DMS53 (cell line): ENCODE data around the gene DEDD.

Source experiments
- DNase-seq: peaks from one replicate; lab custom pipeline; 2025; lab: John Stamatoyannopoulos, UW

DEDD gene

DNA sequence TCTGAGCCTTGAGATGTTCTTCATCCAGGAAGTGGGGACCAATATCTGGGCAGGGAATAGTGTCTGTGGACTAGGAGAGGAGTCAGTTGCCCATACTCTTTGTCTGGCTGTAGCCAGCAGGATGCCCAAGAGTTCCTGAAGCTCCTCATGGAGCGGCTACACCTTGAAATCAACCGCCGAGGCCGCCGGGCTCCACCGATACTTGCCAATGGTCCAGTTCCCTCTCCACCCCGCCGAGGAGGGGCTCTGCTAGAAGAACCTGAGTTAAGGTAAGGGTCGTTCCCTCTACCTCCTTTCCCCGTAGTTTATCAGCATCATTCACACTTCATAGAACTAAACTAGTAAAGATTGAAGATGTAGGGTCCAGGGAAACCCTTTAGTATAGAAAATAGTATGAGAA is 30.3 kb upstream of the DEDD start:
- DNase-seq: no peak

DNA sequence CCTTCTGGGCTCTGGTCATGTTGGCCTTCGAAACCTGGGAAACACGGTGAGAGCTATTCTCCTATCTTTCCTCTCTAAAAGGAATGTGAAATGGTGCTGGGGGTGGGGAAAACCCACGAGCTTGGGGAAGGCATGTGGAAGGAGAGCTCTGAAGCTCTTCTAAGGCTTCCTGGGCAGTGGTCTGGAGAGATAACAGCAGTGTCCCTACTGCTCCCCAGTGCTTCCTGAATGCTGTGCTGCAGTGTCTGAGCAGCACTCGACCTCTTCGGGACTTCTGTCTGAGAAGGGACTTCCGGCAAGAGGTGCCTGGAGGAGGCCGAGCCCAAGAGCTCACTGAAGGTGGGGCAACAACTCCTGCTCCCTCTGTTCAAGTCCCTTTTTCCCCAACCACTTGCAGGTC is 29.6 kb upstream of the DEDD start:
- DNase-seq: no peak

DNA sequence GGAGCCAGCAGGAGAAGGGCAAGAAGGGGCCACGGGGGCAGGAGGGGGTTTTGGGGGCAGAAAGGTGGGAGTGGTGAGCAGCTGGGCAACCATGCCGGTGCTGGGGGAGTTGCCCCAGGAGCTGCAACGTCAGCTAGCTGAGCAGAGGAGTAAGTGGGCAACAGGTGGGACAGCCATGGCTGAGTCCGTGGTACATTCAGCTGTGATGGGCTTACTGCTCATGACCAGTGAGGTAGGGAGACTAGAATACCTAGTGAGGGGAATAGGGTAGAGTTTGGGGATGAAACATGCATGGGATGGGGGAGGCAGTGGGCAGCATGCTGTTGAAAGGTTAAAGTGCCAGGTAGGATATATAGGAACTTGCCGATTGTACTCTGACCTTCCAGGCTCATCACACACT is 29.2 kb upstream of the DEDD start:
- DNase-seq: no peak

DNA sequence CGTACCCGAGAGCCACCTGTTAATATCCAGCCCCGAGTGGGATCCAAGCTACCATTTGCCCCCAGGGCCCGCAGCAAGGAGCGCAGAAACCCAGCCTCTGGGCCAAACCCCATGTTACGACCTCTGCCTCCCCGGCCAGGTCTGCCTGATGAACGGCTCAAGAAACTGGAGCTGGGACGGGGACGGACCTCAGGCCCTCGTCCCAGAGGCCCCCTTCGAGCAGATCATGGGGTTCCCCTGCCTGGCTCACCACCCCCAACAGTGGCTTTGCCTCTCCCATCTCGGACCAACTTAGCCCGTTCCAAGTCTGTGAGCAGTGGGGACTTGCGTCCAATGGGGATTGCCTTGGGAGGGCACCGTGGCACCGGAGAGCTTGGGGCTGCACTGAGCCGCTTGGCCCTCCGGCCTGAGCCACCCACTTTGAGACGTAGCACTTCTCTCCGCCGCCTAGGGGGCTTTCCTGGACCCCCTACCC is 28.2 kb upstream of the DEDD start:
- DNase-seq: no peak

DNA sequence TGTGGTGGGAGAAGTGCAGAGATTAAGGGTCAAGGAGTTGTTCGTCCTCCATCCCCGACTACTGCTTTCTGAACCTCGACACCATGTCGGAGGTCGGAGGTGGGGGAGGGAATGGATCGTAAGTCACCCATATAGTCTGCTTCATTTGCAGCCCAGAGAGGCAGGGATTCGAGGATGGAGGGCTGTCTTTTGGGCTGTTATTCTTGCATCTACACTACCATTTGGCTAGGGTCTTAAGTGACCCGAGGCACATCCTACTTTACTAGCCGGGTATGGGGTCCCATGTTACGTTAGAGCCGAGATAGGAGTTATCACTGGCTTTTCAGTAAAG is 27.4 kb upstream of the DEDD start:
- DNase-seq: no peak

DNA sequence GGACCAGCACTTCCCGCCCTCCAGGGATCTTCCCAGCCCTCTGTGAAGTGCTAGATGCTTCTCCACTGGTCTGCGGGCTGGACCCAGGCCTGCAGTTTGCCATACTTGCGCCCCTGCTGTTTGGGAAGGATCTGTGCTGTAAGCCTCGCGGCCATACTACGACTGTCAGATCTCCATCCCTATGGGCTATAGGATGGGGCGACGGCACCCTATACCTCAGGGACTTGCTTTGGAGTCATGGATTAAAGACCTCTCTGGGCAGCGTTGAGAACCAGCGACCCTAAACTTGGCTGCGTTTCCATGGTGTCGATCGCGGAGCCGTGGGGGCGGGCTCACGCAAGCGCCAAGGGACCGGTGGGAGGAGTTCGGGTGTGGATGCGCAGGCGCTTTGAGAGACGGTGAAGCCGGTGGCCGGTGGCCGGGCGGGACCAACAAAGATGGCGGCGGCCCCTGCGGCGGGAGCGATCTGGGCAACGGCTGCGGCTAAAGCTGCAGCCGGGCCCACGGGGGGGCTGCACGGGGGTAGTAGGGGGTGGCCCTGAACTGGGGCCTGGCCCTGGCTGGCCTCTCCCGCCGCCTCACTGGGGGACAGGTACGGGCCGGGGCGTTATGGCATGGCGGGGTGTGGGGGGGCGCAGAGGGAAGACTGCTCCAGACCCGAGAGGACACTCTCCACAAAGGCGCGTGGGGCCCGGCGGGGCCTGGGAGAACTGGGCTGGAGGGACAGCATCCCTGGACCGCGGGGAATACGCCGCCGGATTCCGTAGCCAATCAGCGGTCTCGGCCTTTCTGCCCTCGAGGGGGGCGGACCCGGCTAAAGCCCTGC is 26.8 kb upstream of the DEDD start, which contains the start of gene USP21:
Gene USP21, plus strand, starts transcription at position 414 of the 826 bp plus-strand sequence. CDS start 1,141 bp downstream, outside the sequence.
- DNase-seq: peak; percentile 96

DNA sequence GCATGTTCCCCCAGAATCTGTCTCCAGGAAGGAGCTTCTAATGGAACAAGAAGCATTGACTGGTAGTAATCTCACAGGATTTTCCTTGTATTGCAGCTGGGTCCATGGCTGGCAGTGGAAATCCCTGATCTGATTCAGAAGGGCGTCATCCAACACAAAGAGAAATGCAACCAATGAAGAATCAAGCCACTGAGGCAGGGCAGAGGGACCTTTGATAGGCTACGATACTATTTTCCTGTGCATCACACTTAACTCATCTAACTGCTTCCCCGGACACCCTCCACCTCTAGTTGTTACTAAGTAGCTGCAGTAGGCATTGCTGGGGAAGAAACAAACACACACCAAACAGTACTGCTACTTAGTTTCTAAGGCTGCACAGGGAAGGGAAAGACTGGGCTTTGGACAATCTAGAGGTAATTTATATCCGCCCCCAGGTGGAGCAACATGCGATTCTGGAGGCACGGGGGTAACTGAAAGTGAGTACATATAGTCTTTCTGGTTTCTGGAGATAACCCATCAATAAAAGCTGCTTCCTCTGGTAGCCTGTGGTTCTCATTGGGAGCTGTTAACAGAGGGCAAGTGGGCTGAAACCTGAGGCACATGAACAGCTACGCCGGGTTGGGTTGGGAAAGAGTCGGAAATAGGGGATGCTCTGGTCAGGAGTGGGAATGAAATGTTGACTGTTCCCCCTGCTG is 26.0 kb upstream of the DEDD start:
- peak; percentile 63 for DNase-seq

DNA sequence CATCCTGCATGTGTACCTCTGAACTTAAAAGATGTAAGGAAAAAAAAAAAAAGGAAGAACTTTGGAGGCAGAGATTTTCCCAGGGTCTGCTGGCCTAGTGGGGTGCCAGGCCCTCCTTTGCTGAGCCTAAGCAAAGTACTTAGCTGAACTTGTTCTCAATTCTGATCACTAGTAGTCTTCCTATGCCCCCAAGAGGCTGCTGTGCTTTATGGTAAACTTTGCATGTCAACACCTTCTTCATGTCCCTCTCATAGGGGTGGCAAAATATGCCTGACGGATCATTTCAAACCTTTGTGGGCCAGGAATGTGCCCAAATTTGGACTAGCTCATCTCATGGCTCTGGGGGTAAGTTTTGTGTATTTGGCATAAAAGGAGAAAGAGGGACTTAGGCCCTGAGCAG is 25.4 kb upstream of the DEDD start:
- DNase-seq: no peak

DNA sequence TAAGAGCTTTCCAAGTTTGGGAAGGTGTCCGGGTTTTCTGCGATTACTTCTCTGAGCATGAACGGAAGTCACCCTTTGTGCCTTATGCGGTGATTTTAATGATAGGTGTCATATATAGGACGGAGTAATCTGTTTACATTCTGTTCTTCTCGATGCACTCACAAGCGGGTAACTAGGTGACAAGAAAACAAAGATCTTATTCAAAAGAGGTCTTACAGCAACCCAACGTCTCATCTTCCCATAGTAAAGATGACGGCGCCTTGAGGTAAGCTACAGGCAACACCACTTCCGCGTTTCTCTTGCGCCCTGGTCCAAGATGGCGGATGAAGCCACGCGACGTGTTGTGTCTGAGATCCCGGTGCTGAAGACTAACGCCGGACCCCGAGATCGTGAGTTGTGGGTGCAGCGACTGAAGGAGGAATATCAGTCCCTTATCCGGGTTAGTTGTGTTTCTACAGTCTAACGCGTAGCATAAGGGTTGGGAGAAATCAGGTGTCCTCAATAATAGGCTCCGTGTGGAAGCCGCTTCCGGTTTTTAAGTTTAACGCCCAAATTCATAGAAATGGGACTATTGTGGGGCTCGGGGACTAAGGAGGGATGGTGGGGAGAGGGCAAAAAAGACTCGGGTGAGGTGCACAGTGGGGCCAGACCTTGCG is 21.3 kb upstream of the DEDD start, which contains the start of gene UFC1:
Gene UFC1, plus strand, starts transcription at position 297 of the 656 bp plus-strand sequence. Its CDS starts 20 bp downstream, at position 317.
- DNase-seq: peak; percentile 96

DNA sequence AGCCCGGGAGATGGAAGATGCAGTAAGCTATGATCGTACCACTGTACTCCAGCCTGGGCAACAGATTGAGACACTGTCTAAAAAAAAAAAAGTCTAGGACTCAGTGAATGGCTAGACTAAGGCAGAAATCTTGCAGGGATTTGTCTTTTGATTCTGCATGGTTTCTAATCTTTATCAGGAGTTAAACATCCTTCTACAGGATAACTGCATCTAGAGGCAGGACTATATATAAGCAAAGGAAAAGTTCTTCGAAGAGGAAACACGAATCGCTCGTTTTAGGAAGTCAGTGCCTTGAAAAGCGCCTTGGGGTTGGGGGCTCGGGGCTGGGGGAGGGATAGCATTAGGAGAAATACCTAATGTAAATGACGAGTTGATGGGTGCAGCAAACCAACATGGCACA is 20.7 kb upstream of the DEDD start:
- DNase-seq: no peak

DNA sequence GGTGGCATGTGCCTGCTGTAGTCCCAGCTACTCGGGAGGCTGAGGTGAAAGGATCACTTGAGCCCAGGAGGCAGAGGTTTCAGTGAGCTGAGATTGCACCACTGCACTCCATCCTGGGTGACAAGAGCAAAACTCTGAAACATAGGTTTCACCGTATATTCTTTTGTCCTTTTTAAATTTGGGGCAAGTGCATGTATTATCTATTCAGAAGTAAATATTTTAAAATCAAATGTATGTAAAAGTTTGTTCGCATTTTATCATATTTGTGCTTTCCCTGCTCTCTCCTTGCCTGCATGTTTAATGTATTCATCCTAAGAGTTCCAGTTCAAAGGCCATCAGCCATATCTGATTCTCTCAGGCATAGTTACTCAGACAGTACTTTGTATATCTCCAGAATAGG is 13.4 kb upstream of the DEDD start:
- DNase-seq: no peak

DNA sequence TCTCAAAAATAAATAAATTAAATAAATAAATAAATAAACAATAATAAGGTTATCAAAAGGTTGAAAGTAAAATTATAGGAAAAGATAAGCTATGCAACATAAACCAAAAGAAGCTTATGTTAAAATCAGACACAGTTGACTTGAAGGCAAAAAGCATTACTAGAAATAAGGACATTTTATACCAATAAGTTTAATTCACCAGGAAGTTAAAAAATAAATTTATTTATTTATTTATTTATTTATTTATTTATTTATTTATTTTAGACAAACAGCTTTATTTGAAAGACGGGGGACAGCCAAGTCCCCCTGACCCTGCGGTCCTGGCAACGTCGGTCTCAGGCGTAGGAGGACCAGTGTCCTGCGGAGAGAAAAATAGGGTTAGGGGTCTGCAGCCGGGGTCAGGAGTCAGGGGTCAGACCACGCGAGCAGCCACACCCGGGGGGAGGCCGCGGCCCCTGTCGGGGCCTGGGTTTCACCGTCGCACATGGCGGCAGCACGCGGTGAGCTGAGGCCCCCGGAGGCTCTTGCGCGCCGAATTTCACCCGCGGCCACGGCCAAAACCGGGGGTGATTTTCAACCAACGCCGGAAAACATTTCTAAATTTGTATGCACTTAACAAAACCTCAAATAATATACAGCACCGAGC is 8.4 kb upstream of the DEDD start:
- DNase-seq: no peak

DNA sequence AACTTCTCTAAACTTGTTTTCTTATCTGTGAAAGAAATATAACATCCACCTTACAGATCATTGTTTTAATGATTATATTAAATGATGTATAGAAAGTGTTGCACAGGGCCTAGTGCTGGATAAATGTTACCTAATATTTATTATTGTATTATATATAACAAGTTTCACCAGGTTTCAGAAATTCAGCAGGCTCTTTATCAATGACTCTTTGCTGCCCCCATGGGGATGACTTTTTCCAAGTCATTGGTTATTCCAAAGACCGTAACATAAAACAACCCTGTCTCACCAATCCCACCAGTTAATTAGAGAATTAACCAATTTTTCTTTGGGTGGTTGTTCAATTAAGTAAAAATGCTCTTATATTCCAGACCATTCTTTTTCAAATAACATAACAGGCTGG is 7.3 kb upstream of the DEDD start:
- DNase-seq: peak; percentile 68

DNA sequence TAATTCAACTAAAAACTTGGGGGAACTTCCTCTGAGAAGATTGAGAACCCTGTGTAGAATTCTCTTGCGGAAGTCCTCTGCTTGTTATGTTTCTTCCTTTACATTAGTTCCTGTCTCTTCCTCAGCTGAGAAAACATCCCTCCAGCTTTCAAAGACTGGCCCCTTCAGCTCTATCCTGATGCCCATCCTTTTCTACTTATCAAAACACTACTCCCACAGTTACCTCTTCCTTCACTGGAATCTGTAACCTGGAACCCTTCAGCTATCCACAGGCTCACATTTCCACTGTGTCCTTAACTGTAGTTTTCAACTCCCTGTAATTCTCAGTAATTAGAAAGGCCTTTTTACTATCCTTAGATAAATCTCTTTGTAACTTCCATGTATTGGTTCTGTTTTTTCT is 6.0 kb upstream of the DEDD start:
- no peak for DNase-seq

DNA sequence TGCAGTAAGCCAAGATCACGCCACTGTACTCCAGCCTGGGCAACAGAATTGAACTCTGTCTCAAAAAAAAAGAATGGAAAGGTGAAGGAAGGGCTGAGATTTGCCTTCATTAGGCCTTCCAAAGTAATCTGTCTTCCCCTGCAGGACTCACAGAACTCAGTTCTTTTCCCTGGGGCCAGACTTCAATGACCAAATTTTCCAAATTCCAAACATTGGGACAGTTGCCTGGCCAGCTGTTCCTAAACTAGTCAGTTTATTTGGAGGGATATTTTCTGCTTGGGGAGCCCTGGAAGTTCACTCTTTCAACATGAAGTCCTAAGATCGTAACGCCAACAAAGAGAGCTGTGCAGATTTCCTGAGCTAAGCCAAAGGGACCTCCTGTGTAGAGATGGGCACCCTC is 5.4 kb upstream of the DEDD start:
- DNase-seq: no peak

DNA sequence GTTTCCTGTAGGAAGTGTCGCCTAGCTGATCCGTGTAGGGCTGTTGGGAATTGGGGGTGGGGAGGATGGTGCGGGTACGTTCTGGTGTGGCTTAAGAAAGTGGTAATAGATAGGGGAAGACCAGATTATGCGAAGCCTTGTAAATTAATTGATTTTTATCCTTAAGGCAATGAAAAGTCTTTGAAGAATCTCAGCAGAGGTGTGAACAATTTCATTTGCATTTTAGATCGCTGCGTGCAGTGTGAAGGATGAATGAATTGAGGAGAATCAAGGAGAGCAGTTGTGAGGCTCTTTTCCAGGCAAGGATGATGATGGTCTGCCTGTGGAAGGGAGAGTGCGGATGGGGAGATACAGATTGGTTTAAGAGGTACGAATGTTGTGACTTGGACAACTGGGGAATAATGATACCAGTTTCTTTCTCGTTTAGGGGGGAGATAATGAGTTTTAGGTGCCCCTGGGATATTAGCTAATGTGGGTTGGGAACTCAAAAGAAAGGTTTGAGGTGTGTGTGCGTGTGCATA is 813 bp upstream of the DEDD start:
- DNase-seq: peak; percentile 63

DNA sequence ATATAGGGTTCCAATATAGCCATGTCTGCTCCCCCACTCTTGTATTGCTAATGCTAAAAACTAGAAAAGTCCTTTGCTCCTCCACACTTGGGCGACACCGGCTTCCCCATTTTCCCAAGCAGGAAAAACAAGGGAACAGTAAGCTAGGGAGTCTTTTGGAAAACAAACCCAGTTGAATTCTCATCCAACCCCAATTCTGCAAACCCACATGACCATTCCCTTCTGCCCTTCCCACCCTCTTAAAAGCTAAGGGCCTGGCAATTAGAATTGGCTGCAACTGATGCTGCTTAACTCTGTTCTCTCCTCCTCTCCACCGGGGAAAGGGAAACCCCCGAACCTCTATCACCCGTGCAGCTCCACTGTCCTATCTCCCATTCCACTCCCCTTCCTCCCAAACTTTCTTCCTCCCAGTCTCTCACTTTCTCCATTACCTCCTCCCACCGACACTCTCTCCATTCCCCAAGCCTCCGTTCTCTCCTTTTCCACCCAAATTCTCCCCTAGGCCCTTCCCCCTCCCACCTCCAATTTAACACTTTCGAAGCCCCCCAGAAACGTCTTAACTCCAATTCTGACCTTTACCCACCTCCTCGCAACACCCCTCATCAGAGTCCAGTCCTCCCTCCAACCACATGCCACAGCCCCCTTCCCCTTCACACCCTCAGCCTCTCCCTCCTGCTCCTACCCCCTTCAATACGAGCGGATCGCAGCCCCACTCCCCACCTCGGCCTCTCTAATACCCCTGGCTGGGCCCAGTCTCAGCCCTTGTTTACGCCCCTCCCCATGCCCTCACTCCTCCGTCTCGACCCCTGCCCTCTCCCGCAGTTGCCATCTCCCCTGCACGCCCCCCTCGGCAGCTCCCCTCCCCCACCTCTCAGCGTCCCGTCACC is 701 bp downstream of the DEDD start:
- peak; percentile 34 for DNase-seq

DNA sequence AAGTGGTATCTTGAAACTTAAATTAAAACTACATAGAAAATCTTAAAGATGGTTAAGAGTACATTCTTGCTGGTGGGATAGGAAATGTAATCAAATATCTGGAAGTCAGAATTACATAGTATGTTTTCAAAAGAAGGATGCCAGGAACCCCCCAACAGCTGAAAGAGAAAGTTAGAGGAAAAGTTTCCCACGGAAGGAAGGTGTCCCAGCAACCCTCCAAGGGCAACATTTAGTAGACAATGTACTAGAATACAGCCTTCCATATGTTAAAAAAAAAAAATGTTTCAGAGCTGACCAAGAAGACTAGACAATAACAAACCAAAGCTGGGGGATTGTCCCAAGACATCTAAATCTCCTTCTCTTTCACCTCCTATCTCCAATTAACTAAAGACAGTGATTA is 2.2 kb downstream of the DEDD start:
- DNase-seq: no peak

DNA sequence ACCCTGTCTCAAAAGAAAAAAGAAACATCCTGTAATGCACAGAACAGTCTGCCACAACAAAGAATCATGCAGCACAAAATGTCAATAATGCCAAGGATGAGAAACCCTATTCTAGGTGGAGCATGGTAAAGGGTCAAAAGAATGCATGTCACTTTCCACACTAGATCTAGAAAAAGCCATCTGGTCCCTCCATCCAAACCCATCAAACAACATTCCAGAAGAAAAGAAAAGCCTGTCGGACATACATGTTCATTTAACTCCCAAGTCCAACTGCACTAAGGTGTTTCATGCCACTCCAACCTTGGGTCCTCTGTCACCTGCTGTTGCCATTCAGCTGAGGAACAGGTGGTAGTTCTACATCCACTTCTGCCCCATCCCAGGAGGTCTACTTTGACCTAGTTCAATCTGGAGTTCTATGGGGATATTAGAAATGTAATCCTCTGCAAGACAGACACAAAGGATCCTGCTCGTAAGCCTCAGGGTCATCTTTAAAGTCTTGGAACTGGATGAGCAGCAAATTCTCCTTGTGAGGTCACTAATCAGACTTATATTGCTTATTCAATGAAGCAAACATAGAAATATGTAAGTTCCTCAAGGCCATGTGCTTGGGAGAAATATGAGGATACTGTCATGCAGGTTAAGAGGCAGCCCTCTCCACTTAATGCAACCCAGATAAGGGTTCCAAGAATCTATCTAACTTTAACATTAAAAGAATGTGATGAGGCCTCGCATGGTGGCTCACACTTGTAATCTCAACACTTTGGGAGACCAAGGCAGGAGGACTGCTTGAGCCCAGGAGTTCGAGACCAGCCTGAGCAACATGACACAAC is 3.7 kb downstream of the DEDD start:
- no peak for DNase-seq

DNA sequence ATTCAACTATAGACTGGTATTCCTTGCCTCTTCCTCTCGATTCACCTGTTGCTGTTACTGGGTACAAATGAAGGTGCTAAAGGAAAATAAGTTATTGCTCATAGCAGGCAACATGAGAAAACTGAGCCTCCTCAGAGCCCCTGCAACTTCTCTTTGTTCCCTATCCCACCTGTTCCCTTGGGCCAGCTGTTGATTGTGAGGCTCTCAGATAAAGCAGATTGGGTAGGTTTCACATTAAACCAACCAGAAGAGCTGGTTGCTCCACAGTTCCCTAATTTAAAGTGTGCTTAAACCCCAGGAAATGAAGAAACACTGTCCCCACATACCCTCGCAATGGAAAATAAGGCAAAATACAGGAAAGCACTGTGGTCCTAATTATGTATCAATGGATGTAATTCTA is 4.8 kb downstream of the DEDD start:
- no peak for DNase-seq
